ENCODE data around the gene EMC1.
"Not testable (repeated sequence)": the region's sequence is repeated elsewhere in the genome, so short reads cannot be mapped to it uniquely, and the experiment has no call there.

EMC1 gene

GRCh38 chr1:19260211-19261138, 9.2 kb upstream of the EMC1 start:
- DNase-seq (ENCODE audit: low read depth), result peak; percentile 95

- no peak for DNase-seq (ENCODE audit: low read depth)
Measured at GRCh38 chr1:19258353-19258752, 7.0 kb upstream of the EMC1 start.

- peak; percentile 28 for DNase-seq (ENCODE audit: low read depth)
Measured at GRCh38 chr1:19257178-19257914, 6.0 kb upstream of the EMC1 start.

GRCh38 chr1:19256301-19256700, 5.0 kb upstream of the EMC1 start:
- not testable (repeated sequence) for DNase-seq (ENCODE audit: low read depth)

GRCh38 chr1:19255288-19255687, 4.0 kb upstream of the EMC1 start:
- DNase-seq (ENCODE audit: low read depth), result no peak

- no peak for DNase-seq (ENCODE audit: low read depth)
Measured at GRCh38 chr1:19254416-19254815, 3.1 kb upstream of the EMC1 start.

GRCh38 chr1:19250629-19251304, 557 bp downstream of the EMC1 start:
- DNase-seq (ENCODE audit: low read depth), result peak; percentile 32

GRCh38 chr1:19240673-19241538, 10.4 kb downstream of the EMC1 start:
- peak; percentile 67 for DNase-seq (ENCODE audit: low read depth)

- no peak for DNase-seq (ENCODE audit: low read depth)
Measured at GRCh38 chr1:19239876-19240275, 11.4 kb downstream of the EMC1 start.

GRCh38 chr1:19234224-19234623, 17.1 kb downstream of the EMC1 start:
- no peak for DNase-seq (ENCODE audit: low read depth)

GRCh38 chr1:19232524-19232846, 18.8 kb downstream of the EMC1 start:
- no peak for DNase-seq (ENCODE audit: low read depth)

- not testable (repeated sequence) for DNase-seq (ENCODE audit: low read depth)
Measured at GRCh38 chr1:19231736-19232523, 19.4 kb downstream of the EMC1 start.

GRCh38 chr1:19229828-19230325, 21.4 kb downstream of the EMC1 start:
- no peak for DNase-seq (ENCODE audit: low read depth)

GRCh38 chr1:19229229-19229628, 22.1 kb downstream of the EMC1 start:
- no peak for DNase-seq (ENCODE audit: low read depth)

GRCh38 chr1:19222979-19223824, 28.1 kb downstream of the EMC1 start:
- peak; percentile 69 for DNase-seq (ENCODE audit: low read depth)

- no peak for DNase-seq (ENCODE audit: low read depth)
Measured at GRCh38 chr1:19222573-19222972, 28.8 kb downstream of the EMC1 start.

- no peak for DNase-seq (ENCODE audit: low read depth)
Measured at GRCh38 chr1:19220991-19221390, 30.3 kb downstream of the EMC1 start.

GRCh38 chr1:19220080-19220846, 31.1 kb downstream of the EMC1 start:
- no peak for DNase-seq (ENCODE audit: low read depth)

- no peak for DNase-seq (ENCODE audit: low read depth)
Measured at GRCh38 chr1:19219451-19219850, 31.9 kb downstream of the EMC1 start.

Data from ELR (cell line).